ENCODE results near the gene ZSCAN18. TPM values are rescaled to one million over a fixed set of nuclear protein-coding genes. Genes with fewer than 3 reads are reported as not detected.

ZSCAN18 gene
- total RNA-seq, 2 experiments from 2014 or later, result 23.1 to 29.2 TPM

GRCh38 chr19:58084596-58085347, 13.3 kb downstream of the ZSCAN18 start:
- Mint-ChIP-seq H3K36me3 (ENCODE audit: low read depth) (peaks cover 48% of the 10 kb centered on the region), H3K9me3 (ENCODE audit: low read depth) (peaks cover 30% of the 10 kb centered on the region), H3K27me3 (no peaks in the 10 kb centered on the region), H3K27ac (no peak overlapping the region), H3K4me3 (no peak overlapping the region), H3K4me1 (no peaks in the 10 kb centered on the region)
- no peak for ATAC-seq
- ChIA-PET POLR2A (no interaction called here), CTCF (no interaction called here)
- DNase-seq, result no peak
- intact Hi-C loops (cut with DNase I, micrococcal nuclease), result no loop called here

- H3K36me3 Mint-ChIP-seq (ENCODE audit: low read depth), result peaks cover 37% of the 10 kb centered on the region
- no peak overlapping the region for H3K27ac Mint-ChIP-seq
- H3K27me3 Mint-ChIP-seq, result no peaks in the 10 kb centered on the region
- ATAC-seq, result no peak
- H3K9me3 Mint-ChIP-seq (ENCODE audit: low read depth), result peaks cover 30% of the 10 kb centered on the region
- intact Hi-C loops (cut with DNase I, micrococcal nuclease), result no loop called here
- H3K4me3 Mint-ChIP-seq, result no peak overlapping the region
- no peak for DNase-seq
- ChIA-PET CTCF (no interaction called here), POLR2A (interaction anchor here (0.7 kb wide), 1 partner anchor 84 kb away, joined by 3 read pairs; no protein-coding TSS in a partner anchor)
- no peaks in the 10 kb centered on the region for H3K4me1 Mint-ChIP-seq
These were observed 15.0 kb downstream of the ZSCAN18 start for GRCh38 chr19:58083021-58083420.

DNA sequence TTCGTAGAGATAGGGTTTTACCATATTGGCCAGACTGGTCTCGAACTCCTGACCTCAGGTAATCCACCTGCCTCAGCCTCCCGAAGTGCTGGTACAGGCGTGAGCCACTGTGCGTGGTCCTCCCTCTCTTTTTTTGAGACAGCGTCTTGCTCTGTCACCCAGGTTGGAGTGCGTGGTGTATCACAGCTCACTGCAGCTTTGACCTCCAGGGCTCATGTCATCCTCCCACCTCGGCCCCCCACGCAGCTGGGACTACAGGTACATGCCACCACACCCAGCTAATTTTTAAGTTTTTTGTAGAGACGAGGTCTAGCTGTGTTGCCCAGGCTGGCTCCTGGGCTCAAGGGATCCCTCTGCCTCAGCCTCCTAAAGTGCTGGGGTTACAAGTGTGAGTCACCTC, 18.2 kb downstream of the ZSCAN18 start:
- no peak overlapping the region for H3K4me3 Mint-ChIP-seq
- H3K27me3 Mint-ChIP-seq, result no peaks in the 10 kb centered on the region
- ChIA-PET POLR2A (no interaction called here), CTCF (no interaction called here)
- intact Hi-C loops (cut with DNase I, micrococcal nuclease), result no loop called here
- peaks cover 16% of the 10 kb centered on the region for H3K36me3 Mint-ChIP-seq (ENCODE audit: low read depth)
- no peak for DNase-seq
- H3K9me3 Mint-ChIP-seq (ENCODE audit: low read depth), result peaks cover 34% of the 10 kb centered on the region
- no peak for ATAC-seq
- H3K4me1 Mint-ChIP-seq, result no peaks in the 10 kb centered on the region
- no peak overlapping the region for H3K27ac Mint-ChIP-seq

GRCh38 chr19:58067240-58067912, 30.7 kb downstream of the ZSCAN18 start:
- POLR2A ChIA-PET, result no interaction called here
- no peak overlapping the region for H3K4me3 Mint-ChIP-seq
- H3K27ac Mint-ChIP-seq, result no peak overlapping the region
- peaks cover 58% of the 10 kb centered on the region for H3K36me3 Mint-ChIP-seq (ENCODE audit: low read depth)
- intact Hi-C loops (cut with DNase I, micrococcal nuclease), result no loop called here
- H3K4me1 Mint-ChIP-seq, result no peaks in the 10 kb centered on the region
- H3K9me3 Mint-ChIP-seq (ENCODE audit: low read depth), result peaks cover 52% of the 10 kb centered on the region
- no peaks in the 10 kb centered on the region for H3K27me3 Mint-ChIP-seq
- DNase-seq, result no peak
- CTCF ChIA-PET, result no interaction called here
- ATAC-seq, result no peak

GRCh38 chr19:58063712-58064111, 34.3 kb downstream of the ZSCAN18 start:
- ChIA-PET POLR2A (no interaction called here), CTCF (no interaction called here)
- intact Hi-C loops (cut with DNase I, micrococcal nuclease), result no loop called here
- DNase-seq, result no peak
- H3K4me1 Mint-ChIP-seq, result peaks cover 4% of the 10 kb centered on the region
- peaks cover 48% of the 10 kb centered on the region for H3K9me3 Mint-ChIP-seq (ENCODE audit: low read depth)
- no peak overlapping the region for H3K4me3 Mint-ChIP-seq
- peaks cover 3% of the 10 kb centered on the region for H3K27me3 Mint-ChIP-seq
- H3K36me3 Mint-ChIP-seq (ENCODE audit: low read depth), result peaks cover 67% of the 10 kb centered on the region
- no peak overlapping the region for H3K27ac Mint-ChIP-seq
- ATAC-seq, result no peak

DNA sequence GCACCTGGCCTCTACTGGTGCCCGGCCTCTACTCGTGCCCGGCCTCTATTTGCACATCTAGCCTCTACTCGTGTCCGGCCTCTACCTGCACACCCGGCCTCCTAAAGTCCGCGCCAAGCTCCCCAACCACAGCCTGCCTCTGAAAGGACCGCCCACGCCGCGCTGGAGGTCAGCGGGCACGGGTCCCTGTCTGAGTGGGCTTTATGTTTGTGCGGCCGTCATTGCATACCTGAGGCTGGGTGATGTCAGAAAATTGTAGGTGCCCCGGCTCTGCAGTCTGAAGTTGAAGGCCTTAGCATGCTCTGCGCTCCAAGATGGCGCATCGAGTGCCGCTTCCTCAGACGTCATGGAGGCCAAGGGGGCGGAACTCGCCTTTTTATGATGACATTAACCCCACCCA, 37.8 kb downstream of the ZSCAN18 start:
- intact Hi-C loops (cut with DNase I, micrococcal nuclease), result no loop called here
- CTCF ChIA-PET, result no interaction called here
- H3K27ac Mint-ChIP-seq, result no peak overlapping the region

GRCh38 chr19:58059671-58060078, 38.4 kb downstream of the ZSCAN18 start:
- peaks cover 4% of the 10 kb centered on the region for H3K4me1 Mint-ChIP-seq
- H3K27ac Mint-ChIP-seq, result no peak overlapping the region
- H3K4me3 Mint-ChIP-seq, result peak overlapping the region; percentile 73
- no peak for DNase-seq
- no peak for ATAC-seq
- CTCF ChIA-PET, result no interaction called here
- intact Hi-C loops (cut with DNase I, micrococcal nuclease), result loop anchor here in 1 of 2 experiments (1.0 kb wide), 1 partner anchor 39 kb away; the partner anchor contains the start of gene ZSCAN18
- H3K36me3 Mint-ChIP-seq (ENCODE audit: low read depth), result peaks cover 56% of the 10 kb centered on the region
- H3K27me3 Mint-ChIP-seq, result peaks cover 18% of the 10 kb centered on the region
- POLR2A ChIA-PET, result no interaction called here
- peaks cover 38% of the 10 kb centered on the region for H3K9me3 Mint-ChIP-seq (ENCODE audit: low read depth)

More for the DNA sequence above, 37.8 kb downstream of the ZSCAN18 start:
- no peak for ATAC-seq
- no peak for DNase-seq
- H3K4me1 Mint-ChIP-seq, result peaks cover 4% of the 10 kb centered on the region
- peak overlapping the region; percentile 73 for H3K4me3 Mint-ChIP-seq
- POLR2A ChIA-PET, result interaction anchor here (0.6 kb wide), 1 partner anchor 83 kb away, joined by 3 read pairs; no protein-coding TSS in a partner anchor
- peaks cover 35% of the 10 kb centered on the region for H3K9me3 Mint-ChIP-seq (ENCODE audit: low read depth)
- H3K36me3 Mint-ChIP-seq (ENCODE audit: low read depth), result peaks cover 51% of the 10 kb centered on the region
- H3K27me3 Mint-ChIP-seq, result peaks cover 16% of the 10 kb centered on the region

- Mint-ChIP-seq H3K27ac (peak within 1 kb of the TSS; percentile 89), H3K4me3 (peak within 1 kb of the TSS; percentile 73), H3K4me1 (peaks cover 4% of the 10 kb centered on the region), H3K27me3 (peaks cover 21% of the 10 kb centered on the region), H3K9me3 (ENCODE audit: low read depth) (peaks cover 39% of the 10 kb centered on the region), H3K36me3 (ENCODE audit: low read depth) (peaks cover 57% of the 10 kb centered on the region)
- DNase-seq (peak; percentile 86), ATAC-seq (peak; percentile 97)
- intact Hi-C loops (cut with DNase I, micrococcal nuclease), result loop anchor here in 1 of 2 experiments (1.0 kb wide), 1 partner anchor 39 kb away; the partner anchor contains the start of gene ZSCAN18
- POLR2A ChIA-PET, result no interaction called here
- CTCF ChIA-PET, result interaction anchor here (0.6 to 0.7 kb wide), 2 partner anchors 33 to 551 kb away, joined by 3 to 4 read pairs; no protein-coding TSS in a partner anchor
These were observed 38.9 kb downstream of the ZSCAN18 start, which contains the start of gene ZNF135 for GRCh38 chr19:58059003-58059670. ZNF135 (plus strand) TSS chr19:58059282; CDS start chr19:58060003, 721 bp downstream.

- Mint-ChIP-seq H3K27me3 (peaks cover 21% of the 10 kb centered on the region), H3K4me3 (peak overlapping the region; percentile 73), H3K9me3 (ENCODE audit: low read depth) (peaks cover 35% of the 10 kb centered on the region), H3K27ac (peak overlapping the region; percentile 89), H3K36me3 (ENCODE audit: low read depth) (peaks cover 52% of the 10 kb centered on the region), H3K4me1 (peaks cover 4% of the 10 kb centered on the region)
- CTCF ChIA-PET, result interaction anchor here (0.5 to 0.7 kb wide), 3 partner anchors 34 to 551 kb away, joined by 3 to 4 read pairs (median 3); no protein-coding TSS in a partner anchor
- intact Hi-C loops (cut with DNase I, micrococcal nuclease), result no loop called here
- no peak for ATAC-seq
- no peak for DNase-seq
- POLR2A ChIA-PET, result no interaction called here
These were observed 39.6 kb downstream of the ZSCAN18 start for GRCh38 chr19:58058467-58058866.

GRCh38 chr19:58056861-58057260, 41.2 kb downstream of the ZSCAN18 start:
- ChIA-PET CTCF (no interaction called here), POLR2A (no interaction called here)
- intact Hi-C loops (cut with DNase I, micrococcal nuclease), result no loop called here
- DNase-seq, result no peak
- peaks cover 4% of the 10 kb centered on the region for H3K4me1 Mint-ChIP-seq
- peaks cover 43% of the 10 kb centered on the region for H3K36me3 Mint-ChIP-seq (ENCODE audit: low read depth)
- ATAC-seq, result no peak
- H3K27me3 Mint-ChIP-seq, result peaks cover 21% of the 10 kb centered on the region
- H3K9me3 Mint-ChIP-seq (ENCODE audit: low read depth), result peaks cover 35% of the 10 kb centered on the region
- H3K27ac Mint-ChIP-seq, result no peak overlapping the region
- H3K4me3 Mint-ChIP-seq, result no peak overlapping the region

- intact Hi-C loops (cut with DNase I, micrococcal nuclease), result no loop called here
- ATAC-seq (no peak), DNase-seq (no peak)
- Mint-ChIP-seq H3K36me3 (ENCODE audit: low read depth) (peaks cover 38% of the 10 kb centered on the region), H3K27me3 (peaks cover 21% of the 10 kb centered on the region), H3K9me3 (ENCODE audit: low read depth) (peaks cover 34% of the 10 kb centered on the region), H3K27ac (no peak overlapping the region), H3K4me1 (peaks cover 4% of the 10 kb centered on the region), H3K4me3 (no peak overlapping the region)
- ChIA-PET CTCF (no interaction called here), POLR2A (no interaction called here)
These were observed 41.8 kb downstream of the ZSCAN18 start for GRCh38 chr19:58056261-58056660.
